HG03135 (cell line): ENCODE results near the gene ZNF358.

Experiments
- ATAC-seq: cut with Tn5 transposase; IDR thresholded peaks from one replicate; pipeline ENCODE4 v1.9.1; 2021; ENCODE audit warnings: mild to moderate bottlenecking, moderate library complexity; ENCODE audit not compliant: unreplicated experiment

The ZNF358 gene

GRCh38 chr19:7488736-7489353 is 27.1 kb upstream of the ZNF358 start, which contains the start of gene PEX11G:
PEX11G (minus strand) TSS chr19:7489035; CDS start chr19:7489010, 25 bp downstream.
- ATAC-seq = peak; percentile 82

- no peak for ATAC-seq
Observed at GRCh38 chr19:7489609-7490044, 26.3 kb upstream of the ZNF358 start.

GRCh38 chr19:7492142-7492541 is 23.8 kb upstream of the ZNF358 start:
- no peak for ATAC-seq

- no peak for ATAC-seq
Observed at GRCh38 chr19:7492558-7492957, 23.3 kb upstream of the ZNF358 start.

- no peak for ATAC-seq
Observed at GRCh38 chr19:7494416-7495098, 21.3 kb upstream of the ZNF358 start.

- ATAC-seq = no peak
Observed at GRCh38 chr19:7497292-7497691, 18.6 kb upstream of the ZNF358 start.

- ATAC-seq = no peak
Observed at GRCh38 chr19:7500811-7501450, 15.0 kb upstream of the ZNF358 start.

- no peak for ATAC-seq
Observed at GRCh38 chr19:7502552-7502951, 13.4 kb upstream of the ZNF358 start.

GRCh38 chr19:7504684-7505083 is 11.2 kb upstream of the ZNF358 start:
- no peak for ATAC-seq

GRCh38 chr19:7505288-7505681 is 10.6 kb upstream of the ZNF358 start:
- no peak for ATAC-seq

GRCh38 chr19:7505682-7506384 is 10.1 kb upstream of the ZNF358 start:
- no peak for ATAC-seq

GRCh38 chr19:7506385-7507328 is 9.2 kb upstream of the ZNF358 start:
- ATAC-seq = no peak

- ATAC-seq = no peak
Observed at GRCh38 chr19:7507884-7508283, 8.0 kb upstream of the ZNF358 start.

GRCh38 chr19:7509625-7510024 is 6.3 kb upstream of the ZNF358 start:
- ATAC-seq = no peak

GRCh38 chr19:7512400-7512851 is 3.5 kb upstream of the ZNF358 start:
- no peak for ATAC-seq

GRCh38 chr19:7513809-7514642 is 1.9 kb upstream of the ZNF358 start:
- ATAC-seq = no peak

- no peak for ATAC-seq
Observed at GRCh38 chr19:7515110-7515644, 726 bp upstream of the ZNF358 start.

- ATAC-seq = no peak
Observed at GRCh38 chr19:7516333-7516732, 430 bp downstream of the ZNF358 start.

- no peak for ATAC-seq
Observed at GRCh38 chr19:7516878-7517277, 975 bp downstream of the ZNF358 start.
